GM12878 (cell line): ENCODE data around the gene BMP15. TPM values are rescaled to one million over a fixed set of nuclear protein-coding genes. Genes with fewer than 3 reads are reported as not detected.

ENCODE experiments used
- ATAC-seq: fragments of 200-7000 bp; cut with Tn5 transposase; 3 replicates; pipeline ENCODE4 v1.9.1; 2020; ENCODE audit warnings: mild to moderate bottlenecking, moderate library complexity
- Bru-seq: library from RNA; stranded (reverse); fragments of 400-500 nt; gene quantifications from one replicate; lab custom pipeline; 2021; lab: Mats Ljungman, UMichigan
- BruChase-seq, 2 experiments: library from RNA; stranded (reverse); fragments of 400-500 nt; gene quantifications; one replicate each; lab custom pipeline; 2021; lab: Mats Ljungman, UMichigan
- BruUV-seq: library from RNA; stranded (reverse); fragments of 400-500 nt; replicated peaks from 2 replicates; lab custom pipeline; 2021; lab: Mats Ljungman, UMichigan
- CTCF ChIA-PET: fragments of 300-600 bp; sonication (Branson Sonifier 250); formaldehyde crosslinking; extraction: SDS; loops from one replicate; lab custom pipeline; 2021; ENCODE audit warnings: inconsistent platforms; lab: Yijun Ruan, JAX
- POLR2A ChIA-PET: fragments of 350-600 bp; formaldehyde crosslinking; extraction: SDS; loops from one replicate; lab custom pipeline; 2021; ENCODE audit warnings: inconsistent platforms; lab: Charles Lee
- RAD21 ChIA-PET: fragments of 300-600 bp; sonication (Branson Sonifier 250); formaldehyde crosslinking; loops from one replicate; lab custom pipeline; 2023; ENCODE audit warnings: antibody characterized with exemption; ENCODE audit not compliant: unreplicated experiment; lab: Charles Lee
- SMC1A ChIA-PET: fragments of 300-600 bp; sonication (Branson Sonifier 250); formaldehyde crosslinking; loops from one replicate; lab custom pipeline; 2023; ENCODE audit not compliant: unreplicated experiment, uncharacterized antibody; lab: Charles Lee
- DNase-seq: peaks from one replicate; pipeline ENCODE4 v3.0.0-alpha.2; 2011; ENCODE audit warnings: low read depth, low spot score
- FAIRE-seq: peaks from 3 replicates; lab custom pipeline; 2011; peaks lifted over from hg19 to GRCh38; lab: Jason Lieb, UNC
- H2AFZ ChIP-seq: 2 replicates; pipeline ENCODE4 v1.6.0; 2011; ENCODE audit warnings: low read depth, low read length, control low read depth; ENCODE audit not compliant: control insufficient read depth
- H3K27ac ChIP-seq: 2 replicates; pipeline ENCODE4 v1.5.1; 2011; ENCODE audit warnings: control low read depth; ENCODE audit not compliant: control insufficient read depth, insufficient read depth
- H3K27me3 ChIP-seq, 2 experiments: replicated peaks in 1 of 2; 2 replicates each; pipeline versions ENCODE4 v1.6.0 to v1.6.1; 2011; ENCODE audit warnings: low read length in 1 of 2; ENCODE audit not compliant: control insufficient read depth in 2 of 2, insufficient read depth in 2 of 2
- H3K36me3 ChIP-seq, 2 experiments: 2 replicates each; pipeline ENCODE4 v1.5.1; 2011; ENCODE audit warnings: low read length in 1 of 2; ENCODE audit not compliant: control insufficient read depth in 2 of 2, insufficient read depth in 2 of 2
- H3K4me1 ChIP-seq: 2 replicates; pipeline ENCODE4 v1.6.1; 2011; ENCODE audit warnings: mild to moderate bottlenecking, low read length, moderate library complexity, mixed read lengths; ENCODE audit not compliant: control insufficient read depth, insufficient read depth
- H3K4me2 ChIP-seq: 2 replicates; pipeline ENCODE4 v1.6.0; 2011; ENCODE audit warnings: control low read depth; ENCODE audit not compliant: control insufficient read depth, insufficient read depth
- H3K4me3 ChIP-seq: fragments of 200-600 bp; sonication (generic); 2 replicates; pipeline ENCODE4 v1.5.1; 2016
- H3K79me2 ChIP-seq: 2 replicates; pipeline ENCODE4 v1.6.0; 2011; ENCODE audit warnings: low read length; ENCODE audit not compliant: control insufficient read depth, insufficient read depth
- H3K9ac ChIP-seq: 2 replicates; pipeline ENCODE4 v1.8.0; 2011; ENCODE audit warnings: low read length, control low read depth, mixed read lengths; ENCODE audit not compliant: control insufficient read depth, insufficient read depth
- H3K9me3 ChIP-seq: replicated peaks from 3 replicates; pipeline ENCODE4 v1.5.1; 2011; ENCODE audit warnings: mild to moderate bottlenecking, low read length; ENCODE audit not compliant: control insufficient read depth, insufficient read depth
- H4K20me1 ChIP-seq: 2 replicates; pipeline ENCODE4 v1.6.0; 2011; ENCODE audit not compliant: control insufficient read depth, insufficient read depth
- GATAD2B ChIP-seq: fragments of 450-650 bp; conservative IDR thresholded peaks from 2 replicates; pipeline ENCODE4 v1.6.1; 2017; ENCODE audit warnings: low read depth, mild to moderate bottlenecking, moderate library complexity
- IKZF2 ChIP-seq, 2 experiments: fragments of 450-650 bp; IDR thresholded peaks; 2 replicates each; pipeline ENCODE4 v1.6.1; 2017; ENCODE audit warnings: mild to moderate bottlenecking in 2 of 2, moderate library complexity in 2 of 2
- MEF2B ChIP-seq: fragments of 450-650 bp; IDR thresholded peaks from 2 replicates; pipeline ENCODE4 v1.6.1; 2018; ENCODE audit warnings: mild to moderate bottlenecking, moderate library complexity; ENCODE audit not compliant: partially characterized antibody, poor library complexity, severe bottlenecking
- NR2F1 ChIP-seq: fragments of 450-650 bp; conservative IDR thresholded peaks from 2 replicates; pipeline ENCODE4 v1.6.1; 2017; ENCODE audit warnings: mild to moderate bottlenecking
- POU2F2 ChIP-seq: IDR thresholded peaks from 3 replicates; pipeline ENCODE4 v1.6.1; 2011; ENCODE audit warnings: low read depth, mild to moderate bottlenecking, low read length, borderline replicate concordance
- RFX5 ChIP-seq: IDR thresholded peaks from 2 replicates; pipeline ENCODE4 v1.6.1; 2011; ENCODE audit warnings: low read depth, low read length, improper control_type of control experiment
- SP1 ChIP-seq: IDR thresholded peaks from one replicate; pipeline ENCODE4 v1.6.1; 2011; ENCODE audit warnings: low read depth, low read length
- SREBF2 ChIP-seq: IDR thresholded peaks from 2 replicates; pipeline ENCODE4 v1.6.1; 2012; ENCODE audit warnings: mild to moderate bottlenecking, low read length
- WGBS: methylation state at CpG from one replicate; pipeline ENCODE4 v1.1.6; 2016; ENCODE audit warnings: low lambda C conversion rate; ENCODE audit not compliant: insufficient replicate concordance, insufficient coverage; ENCODE audit errors: missing lambda C conversion rate; 5-methylcytosine and 5-hydroxymethylcytosine counted together
- in situ Hi-C: fragments of 300-500 bp; cut with MboI; formaldehyde crosslinking; loops from 9 replicates; pipeline ENCODE4 v1.14.3; 2018; ENCODE audit warnings: mixed read lengths
- intact Hi-C: fragments of 100-400 bp; cut with micrococcal nuclease; formaldehyde crosslinking; loops from one replicate; pipeline ENCODE4 v1.14.2; 2022; ENCODE audit not compliant: unreplicated experiment
- long read RNA-seq, 2 experiments: library from polyadenylated mRNA; unstranded; transcript quantifications; one replicate each; pipeline ENCODE4 v2.0.0, GENCODE V29; 2019 to 2020
- polyA minus RNA-seq, 3 experiments: library from RNA; depleted of rRNA, polyadenylated mRNA; stranded (reverse); fragments of >200 nt; gene quantifications; 2 replicates each; pipeline ENCODE4 v1.2.3, GENCODE V29; 2011
- polyA plus RNA-seq, 11 experiments: library from polyadenylated mRNA; depleted of rRNA in 4 of 11; unstranded in 6 of 11; stranded (reverse) in 5 of 11; fragments of >200 nt; fragmentation: Nextera tagmentation in 4 of 11; fragmentation: Illumina TruSeq in 1 of 11; extraction: Ambion mirVana in 4 of 11; extraction: Trizol in 1 of 11; gene quantifications; 1 replicate in 1 of 11; 2 replicates in 10 of 11; pipeline versions ENCODE4 v1.2.1 to v1.2.3, GENCODE V29; 2011 to 2016; ENCODE audit warnings: inconsistent platforms in 2 of 11, missing spikeins in 2 of 11, low read depth in 1 of 11
- total RNA-seq, 4 experiments: library from RNA; depleted of rRNA in 3 of 4; stranded (reverse); fragments of >200 nt in 3 of 4; fragmentation: Illumina TruSeq in 1 of 4; extraction: Trizol in 1 of 4; gene quantifications; 2 replicates each; pipeline versions ENCODE4 v1.2.1 to v1.2.3, GENCODE V29; 2013 to 2021
- TF ChIP-seq, protein P1 (sequence below): IDR thresholded peaks from 2 replicates; pipeline ENCODE4 v1.6.1; 2011; ENCODE audit warnings: borderline replicate concordance, low read depth, mild to moderate bottlenecking, moderate library complexity, mixed read lengths, low read length; ENCODE audit not compliant: insufficient read depth; ENCODE audit errors: extremely low read length
- TF ChIP-seq, protein P2 (sequence below): IDR thresholded peaks from 2 replicates; pipeline ENCODE4 v1.6.1; 2012; ENCODE audit warnings: mild to moderate bottlenecking, low read depth, low read length

BMP15 gene
- total RNA-seq (2013; cell fraction: nucleolus; rRNA removed): not detected in 2 replicates
- total RNA-seq (2014; rRNA removed): not detected in 2 replicates
- total RNA-seq (2014; rRNA removed; fragmentation: Illumina TruSeq; extraction: Trizol): not detected in 2 replicates
- total RNA-seq (2021): not detected in 2 replicates
- polyA plus RNA-seq (2011; ENCODE audit: low read depth): not detected
- not detected in 2 replicates for polyA plus RNA-seq (2011; rRNA removed)
- polyA plus RNA-seq (2011; cell fraction: cytosol; rRNA removed): not detected in 2 replicates
- not detected in 2 replicates for polyA plus RNA-seq (2011; cell fraction: nucleus; rRNA removed)
- polyA plus RNA-seq (2012): not detected in 2 replicates
- polyA plus RNA-seq (2014; fragmentation: Illumina TruSeq; extraction: Trizol): not detected in 2 replicates
- polyA plus RNA-seq (2014; fragmentation: Nextera tagmentation; extraction: Ambion mirVana): not detected
- polyA plus RNA-seq (2014; rRNA removed): not detected in 2 replicates
- polyA plus RNA-seq (2016; fragmentation: Nextera tagmentation; extraction: Ambion mirVana): not detected
- polyA minus RNA-seq (2011; rRNA and poly(A)+ RNA removed): not detected in 2 replicates
- not detected in 2 replicates for polyA minus RNA-seq (2011; cell fraction: cytosol; rRNA and poly(A)+ RNA removed)
- not detected in 2 replicates for polyA minus RNA-seq (2011; cell fraction: nucleus; rRNA and poly(A)+ RNA removed)
- not detected for Bru-seq, nascent RNA
- BruChase-seq, experiment 1, labeled RNA remaining after a 6-hour chase: not detected
- not detected for BruChase-seq, experiment 2, labeled RNA remaining after a 2-hour chase
- long read RNA-seq, experiment 1: 0 reads
- long read RNA-seq, experiment 2: 0 reads

DNA sequence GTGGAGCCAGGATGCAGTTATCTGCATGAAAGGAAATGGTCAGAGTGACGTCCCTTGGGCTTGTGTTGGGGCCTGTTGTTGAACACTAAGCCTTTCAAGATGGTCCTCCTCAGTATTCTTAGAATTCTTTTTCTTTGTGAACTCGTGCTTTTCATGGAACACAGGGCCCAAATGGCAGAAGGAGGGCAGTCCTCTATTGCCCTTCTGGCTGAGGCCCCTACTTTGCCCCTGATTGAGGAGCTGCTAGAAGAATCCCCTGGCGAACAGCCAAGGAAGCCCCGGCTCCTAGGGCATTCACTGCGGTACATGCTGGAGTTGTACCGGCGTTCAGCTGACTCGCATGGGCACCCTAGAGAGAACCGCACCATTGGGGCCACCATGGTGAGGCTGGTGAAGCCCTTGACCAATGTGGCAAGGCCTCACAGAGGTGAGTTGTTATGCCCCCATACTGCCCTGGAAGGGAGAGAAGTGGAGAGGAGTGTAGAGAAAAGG lies at the start of gene BMP15:
TSS of gene BMP15 (plus strand) at position 51 of the 492 bp plus-strand sequence. CDS start at position 100, 49 bp downstream.
- Histone ChIP-seq H3K9ac (no peak within 1 kb of the TSS), H3K9me3 (no peaks in the 10 kb centered on the region), H3K27ac (no peak within 1 kb of the TSS), H4K20me1 (no peaks in the 10 kb centered on the region), H2AFZ (no peak within 1 kb of the TSS), H3K4me3 (no peak within 1 kb of the TSS), H3K79me2 (no peaks in the 10 kb centered on the region), H3K4me1 (no peaks in the 10 kb centered on the region), H3K4me2 (no peak within 1 kb of the TSS), H3K27me3 (no peaks in the 10 kb centered on the region; a peak in 1 of 4 replicates), H3K36me3 (no peaks in the 10 kb centered on the region)
- no TSS peak for BruUV-seq
- RAD21 ChIA-PET: no interaction called here
- no peak for FAIRE-seq
- no peak for ATAC-seq
- CTCF ChIA-PET: no interaction called here
- WGBS: 52% methylated on average over 9 of the region's 9 CpGs
- DNase-seq: no peak
- in situ Hi-C loops: no loop called here
- POLR2A ChIA-PET: no interaction called here
- intact Hi-C loops: no loop called here
- TF ChIP-seq IKZF2 (IDR thresholded peaks at IDR 0.05): no peak
- SMC1A ChIA-PET: interaction anchor here (0.6 kb wide), 1 partner anchor 235 kb away, joined by 3 read pairs; no protein-coding TSS in a partner anchor

DNA sequence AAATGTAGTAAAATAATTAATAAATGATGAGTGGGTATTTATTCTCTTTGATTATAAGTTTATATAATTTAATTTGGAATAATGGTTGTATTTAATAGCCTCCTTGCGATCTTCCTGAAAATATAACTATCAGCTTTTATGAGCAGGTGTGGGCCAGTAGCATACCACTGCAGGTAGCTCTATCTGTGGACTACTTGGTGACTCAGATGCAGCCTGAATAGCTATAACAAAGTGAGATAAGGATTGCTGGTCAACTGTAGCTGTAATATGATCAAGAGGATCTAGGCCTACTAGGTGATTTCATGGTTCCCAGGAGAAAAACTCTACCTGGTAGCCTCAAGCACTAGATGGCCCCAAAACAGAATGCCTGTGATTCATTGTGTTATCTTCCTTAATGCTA lies 47.1 kb upstream of the BMP15 start:
- H4K20me1 ChIP-seq: no peaks in the 10 kb centered on the region
- H3K9me3 ChIP-seq: no peaks in the 10 kb centered on the region
- H3K4me2 ChIP-seq: no peak overlapping the region
- ChIA-PET POLR2A (no interaction called here), SMC1A (no interaction called here), CTCF (no interaction called here), RAD21 (no interaction called here)
- ATAC-seq (no peak), FAIRE-seq (no peak), DNase-seq (no peak)
- H3K79me2 ChIP-seq: no peaks in the 10 kb centered on the region
- no peaks in the 10 kb centered on the region for H3K27me3 ChIP-seq
- no peaks in the 10 kb centered on the region for H3K36me3 ChIP-seq
- BruUV-seq: no TSS peak
- H3K4me3 ChIP-seq: no peak overlapping the region
- no peak overlapping the region for H3K27ac ChIP-seq
- H3K9ac ChIP-seq: no peak overlapping the region
- intact Hi-C loops (no loop called here), in situ Hi-C loops (no loop called here)
- H3K4me1 ChIP-seq: no peaks in the 10 kb centered on the region
- WGBS: 35% methylated on average over 1 of the region's 1 CpG
- no peak overlapping the region for H2AFZ ChIP-seq
- TF ChIP-seq POU2F2: no peak
- TF ChIP-seq GATAD2B: no peak
- no peak for TF ChIP-seq SP1
- no peak for TF ChIP-seq MEF2B
- TF ChIP-seq, protein P1, sequence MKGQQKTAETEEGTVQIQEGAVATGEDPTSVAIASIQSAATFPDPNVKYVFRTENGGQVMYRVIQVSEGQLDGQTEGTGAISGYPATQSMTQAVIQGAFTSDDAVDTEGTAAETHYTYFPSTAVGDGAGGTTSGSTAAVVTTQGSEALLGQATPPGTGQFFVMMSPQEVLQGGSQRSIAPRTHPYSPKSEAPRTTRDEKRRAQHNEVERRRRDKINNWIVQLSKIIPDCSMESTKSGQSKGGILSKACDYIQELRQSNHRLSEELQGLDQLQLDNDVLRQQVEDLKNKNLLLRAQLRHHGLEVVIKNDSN: no peak
- TF ChIP-seq, protein P2, sequence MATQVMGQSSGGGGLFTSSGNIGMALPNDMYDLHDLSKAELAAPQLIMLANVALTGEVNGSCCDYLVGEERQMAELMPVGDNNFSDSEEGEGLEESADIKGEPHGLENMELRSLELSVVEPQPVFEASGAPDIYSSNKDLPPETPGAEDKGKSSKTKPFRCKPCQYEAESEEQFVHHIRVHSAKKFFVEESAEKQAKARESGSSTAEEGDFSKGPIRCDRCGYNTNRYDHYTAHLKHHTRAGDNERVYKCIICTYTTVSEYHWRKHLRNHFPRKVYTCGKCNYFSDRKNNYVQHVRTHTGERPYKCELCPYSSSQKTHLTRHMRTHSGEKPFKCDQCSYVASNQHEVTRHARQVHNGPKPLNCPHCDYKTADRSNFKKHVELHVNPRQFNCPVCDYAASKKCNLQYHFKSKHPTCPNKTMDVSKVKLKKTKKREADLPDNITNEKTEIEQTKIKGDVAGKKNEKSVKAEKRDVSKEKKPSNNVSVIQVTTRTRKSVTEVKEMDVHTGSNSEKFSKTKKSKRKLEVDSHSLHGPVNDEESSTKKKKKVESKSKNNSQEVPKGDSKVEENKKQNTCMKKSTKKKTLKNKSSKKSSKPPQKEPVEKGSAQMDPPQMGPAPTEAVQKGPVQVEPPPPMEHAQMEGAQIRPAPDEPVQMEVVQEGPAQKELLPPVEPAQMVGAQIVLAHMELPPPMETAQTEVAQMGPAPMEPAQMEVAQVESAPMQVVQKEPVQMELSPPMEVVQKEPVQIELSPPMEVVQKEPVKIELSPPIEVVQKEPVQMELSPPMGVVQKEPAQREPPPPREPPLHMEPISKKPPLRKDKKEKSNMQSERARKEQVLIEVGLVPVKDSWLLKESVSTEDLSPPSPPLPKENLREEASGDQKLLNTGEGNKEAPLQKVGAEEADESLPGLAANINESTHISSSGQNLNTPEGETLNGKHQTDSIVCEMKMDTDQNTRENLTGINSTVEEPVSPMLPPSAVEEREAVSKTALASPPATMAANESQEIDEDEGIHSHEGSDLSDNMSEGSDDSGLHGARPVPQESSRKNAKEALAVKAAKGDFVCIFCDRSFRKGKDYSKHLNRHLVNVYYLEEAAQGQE: no peak
- no peak for TF ChIP-seq RFX5
- no peak for TF ChIP-seq SREBF2
- no peak for TF ChIP-seq NR2F1
